Keratinocyte (primary cell): Measurements from ENCODE around the gene RTN4R. TPM values are rescaled to one million over a fixed set of nuclear protein-coding genes. Genes with fewer than 3 reads are reported as not detected.
A peak's percentile ranks its signal among the peaks of the same experiment; 100 is the strongest.

Experiments used
- DNase-seq: peaks from one replicate; pipeline ENCODE4 v3.0.0-alpha.2; 2011; ENCODE audit warnings: low read depth, missing footprints, low spot score
- FAIRE-seq: peaks from 2 replicates; lab custom pipeline; 2011; peaks lifted over from hg19 to GRCh38; lab: Jason Lieb, UNC
- H2AFZ ChIP-seq: 2 replicates; pipeline ENCODE4 v1.6.0; 2012; ENCODE audit warnings: low read length, control low read depth, inconsistent platforms; ENCODE audit not compliant: control insufficient read depth
- H3K27ac ChIP-seq: 2 replicates; pipeline ENCODE4 v1.5.1; 2011; ENCODE audit warnings: low read length; ENCODE audit not compliant: control insufficient read depth, insufficient read depth
- H3K27me3 ChIP-seq: 3 replicates; pipeline ENCODE4 v1.6.0; 2011; ENCODE audit warnings: low read length; ENCODE audit not compliant: control insufficient read depth, insufficient read depth; ENCODE audit errors: extremely low read depth
- H3K36me3 ChIP-seq, 2 experiments: 2 replicates in 1 of 2; 3 replicates in 1 of 2; pipeline ENCODE4 v1.5.1; 2011; ENCODE audit warnings: low read length in 2 of 2, mild to moderate bottlenecking in 1 of 2; ENCODE audit not compliant: control insufficient read depth in 2 of 2, insufficient read depth in 2 of 2; ENCODE audit errors: extremely low read depth in 1 of 2
- H3K4me1 ChIP-seq: 3 replicates; pipeline ENCODE4 v1.5.1; 2011; ENCODE audit warnings: low read length; ENCODE audit not compliant: control insufficient read depth, insufficient read depth; ENCODE audit errors: extremely low read depth
- H3K4me2 ChIP-seq: 3 replicates; pipeline ENCODE4 v1.6.0; 2011; ENCODE audit warnings: low read depth, low read length; ENCODE audit not compliant: control insufficient read depth, insufficient read depth; ENCODE audit errors: extremely low read depth
- H3K4me3 ChIP-seq, 3 experiments: fragments of 200-600 bp in 1 of 3; sonication (generic) in 1 of 3; 2 replicates in 2 of 3; 3 replicates in 1 of 3; pipeline ENCODE4 v1.5.1; 2011 to 2016; ENCODE audit warnings: low read length in 3 of 3, mild to moderate bottlenecking in 3 of 3, control low read depth in 2 of 3, inconsistent platforms in 1 of 3, low read depth in 1 of 3, mixed read lengths in 1 of 3, mixed run types in 1 of 3, moderate library complexity in 1 of 3; ENCODE audit not compliant: control insufficient read depth in 2 of 3, insufficient read depth in 2 of 3; ENCODE audit errors: extremely low read depth in 1 of 3
- H3K79me2 ChIP-seq: 2 replicates; pipeline ENCODE4 v1.6.0; 2012; ENCODE audit warnings: low read length; ENCODE audit not compliant: control insufficient read depth, insufficient read depth
- H3K9ac ChIP-seq: 3 replicates; pipeline ENCODE4 v1.6.0; 2011; ENCODE audit warnings: low read length; ENCODE audit not compliant: control insufficient read depth, insufficient read depth; ENCODE audit errors: extremely low read depth
- H3K9me1 ChIP-seq: 3 replicates; pipeline ENCODE4 v1.6.0; 2011; ENCODE audit warnings: low read length; ENCODE audit not compliant: control insufficient read depth, insufficient read depth; ENCODE audit errors: extremely low read depth
- H3K9me3 ChIP-seq: 2 replicates; pipeline ENCODE4 v1.5.1; 2012; ENCODE audit warnings: low read depth, low read length; ENCODE audit not compliant: control insufficient read depth
- H4K20me1 ChIP-seq: 3 replicates; pipeline ENCODE4 v1.6.0; 2011; ENCODE audit warnings: low read length; ENCODE audit not compliant: control insufficient read depth, insufficient read depth; ENCODE audit errors: extremely low read depth
- CTCF ChIP-seq, 3 experiments: IDR thresholded peaks in 1 of 3; conservative IDR thresholded peaks in 1 of 3; optimal IDR thresholded peaks in 1 of 3; 2 replicates in 2 of 3; 3 replicates in 1 of 3; pipeline versions ENCODE3 to v1.5.1; 2011; ENCODE audit warnings: low read length in 3 of 3, mild to moderate bottlenecking in 3 of 3, moderate library complexity in 2 of 3, control low read depth in 1 of 3, inconsistent platforms in 1 of 3; ENCODE audit not compliant: insufficient read depth in 2 of 3; ENCODE audit errors: extremely low read depth in 1 of 3
- EZH2 ChIP-seq: IDR thresholded peaks from one replicate; pipeline ENCODE4 v1.6.1; 2012; ENCODE audit warnings: inconsistent platforms, mild to moderate bottlenecking, low read length, moderate library complexity
- dilution Hi-C: fragments of 300-500 bp; cut with MboI; formaldehyde crosslinking; loops from one replicate; pipeline ENCODE4 v1.7.0; 2020; ENCODE audit warnings: low sequenced_read_pairs; ENCODE audit not compliant: extremely low pct_ligation_motif_present
- polyA plus RNA-seq, 5 experiments: library from polyadenylated mRNA; depleted of rRNA in 3 of 5; stranded (reverse) in 3 of 5; stranded (forward) in 1 of 5; unstranded in 1 of 5; fragments of >200 nt; gene quantifications; 1 replicate in 1 of 5; 2 replicates in 3 of 5; 3 replicates in 1 of 5; pipeline versions ENCODE4 v1.2.1 to v1.2.3, GENCODE V29; 2011 to 2012; ENCODE audit warnings: missing spikeins in 2 of 5, low read depth in 1 of 5, low replicate concordance in 1 of 5

Gene RTN4R
- polyA plus RNA-seq, 1 donor (not counting 4 experiments of a cell fraction or from before 2014, with no cell fraction given): 2.5 TPM

GRCh38 chr22:20243176-20243536 lies 25.0 kb downstream of the RTN4R start:
- peaks cover 2% of the 10 kb centered on the region for H4K20me1 ChIP-seq
- no peak for TF ChIP-seq CTCF (optimal IDR thresholded peaks at IDR 0.05 in 1 of 3, IDR thresholded peaks at IDR 0.05 in 1 of 3, conservative IDR thresholded peaks at IDR 0.05 in 1 of 3; ENCODE audit: extremely low read depth in 1 of 3, insufficient read depth in 2 of 3, low read length in 3 of 3)
- no peak for TF ChIP-seq EZH2
- DNase-seq (no peak), FAIRE-seq (no peak)
- no peaks in the 10 kb centered on the region for H3K9me1 ChIP-seq
- H2AFZ ChIP-seq: peak overlapping the region; percentile 52
- H3K4me1 ChIP-seq: peaks cover 35% of the 10 kb centered on the region
- no peaks in the 10 kb centered on the region for H3K36me3 ChIP-seq
- H3K9ac ChIP-seq: no peak overlapping the region
- H3K9me3 ChIP-seq: no peaks in the 10 kb centered on the region
- peak overlapping the region; percentile 49 for H3K4me2 ChIP-seq
- H3K27me3 ChIP-seq: no peaks in the 10 kb centered on the region
- dilution Hi-C loops: no loop called here
- no peak overlapping the region for H3K4me3 ChIP-seq
- no peak overlapping the region for H3K27ac ChIP-seq
- H3K79me2 ChIP-seq: no peaks in the 10 kb centered on the region

GRCh38 chr22:20242393-20243175 lies 25.5 kb downstream of the RTN4R start:
- no peak overlapping the region for H3K9ac ChIP-seq
- peak overlapping the region; percentile 16 for H3K4me2 ChIP-seq
- peaks cover 40% of the 10 kb centered on the region for H3K4me1 ChIP-seq
- no peak overlapping the region for H3K27ac ChIP-seq
- dilution Hi-C loops: no loop called here
- H2AFZ ChIP-seq: no peak overlapping the region
- H3K9me1 ChIP-seq: no peaks in the 10 kb centered on the region
- H3K27me3 ChIP-seq: no peaks in the 10 kb centered on the region
- no peak overlapping the region for H3K4me3 ChIP-seq
- H4K20me1 ChIP-seq: peaks cover 2% of the 10 kb centered on the region
- no peaks in the 10 kb centered on the region for H3K36me3 ChIP-seq
- FAIRE-seq (no peak), DNase-seq (no peak)
- H3K79me2 ChIP-seq: no peaks in the 10 kb centered on the region
- TF ChIP-seq CTCF (optimal IDR thresholded peaks at IDR 0.05 in 1 of 3, IDR thresholded peaks at IDR 0.05 in 1 of 3, conservative IDR thresholded peaks at IDR 0.05 in 1 of 3; ENCODE audit: extremely low read depth in 1 of 3, insufficient read depth in 2 of 3, low read length in 3 of 3): no peak
- no peak for TF ChIP-seq EZH2
- H3K9me3 ChIP-seq: no peaks in the 10 kb centered on the region
